ENCODE results near the gene NQO2.

The NQO2 gene

GRCh38 chr6:3039384-3039783 is 39.7 kb downstream of the NQO2 start:
- Histone ChIP-seq H3K27ac (no peak overlapping the region), H4K20me1 (ENCODE audit: insufficient read depth) (no peaks in the 10 kb centered on the region), H3K36me3 (ENCODE audit: insufficient read depth) (no peaks in the 10 kb centered on the region), H2AFZ (ENCODE audit: low read depth) (no peak overlapping the region), H3K79me2 (ENCODE audit: insufficient read depth, low read depth) (no peaks in the 10 kb centered on the region), H3K9ac (no peak overlapping the region), H3K4me1 (ENCODE audit: low read depth, poor library complexity, severe bottlenecking) (no peaks in the 10 kb centered on the region), H3K4me2 (no peak overlapping the region), H3K4me3 (IDR thresholded peaks at IDR 0.05; ENCODE audit: insufficient read depth, low read depth, low read length) (no peak overlapping the region), H3K27me3 (ENCODE audit: insufficient read depth, low read depth) (no peaks in the 10 kb centered on the region)
- no peak for TF ChIP-seq CTCF (conservative IDR thresholded peaks at IDR 0.05; ENCODE audit: low read depth, low read length)

- Histone ChIP-seq H3K9ac (no peak overlapping the region), H3K4me1 (ENCODE audit: low read depth, poor library complexity, severe bottlenecking) (no peaks in the 10 kb centered on the region), H3K79me2 (ENCODE audit: insufficient read depth, low read depth) (no peaks in the 10 kb centered on the region), H3K27me3 (ENCODE audit: insufficient read depth, low read depth) (no peaks in the 10 kb centered on the region), H3K4me2 (no peak overlapping the region), H4K20me1 (ENCODE audit: insufficient read depth) (no peaks in the 10 kb centered on the region), H3K4me3 (IDR thresholded peaks at IDR 0.05; ENCODE audit: insufficient read depth, low read depth, low read length) (no peak overlapping the region), H2AFZ (ENCODE audit: low read depth) (no peak overlapping the region), H3K36me3 (ENCODE audit: insufficient read depth) (no peaks in the 10 kb centered on the region), H3K27ac (no peak overlapping the region)
- no peak for TF ChIP-seq CTCF (conservative IDR thresholded peaks at IDR 0.05; ENCODE audit: low read depth, low read length)
Observed at GRCh38 chr6:3041147-3041546, 41.5 kb downstream of the NQO2 start.

GRCh38 chr6:3041606-3042005 is 41.9 kb downstream of the NQO2 start:
- no peaks in the 10 kb centered on the region for H3K27me3 ChIP-seq (ENCODE audit: insufficient read depth, low read depth)
- no peak overlapping the region for H2AFZ ChIP-seq (ENCODE audit: low read depth)
- no peak overlapping the region for H3K27ac ChIP-seq

GRCh38 chr6:3045369-3045768 is 45.7 kb downstream of the NQO2 start:
- H3K4me2 ChIP-seq, result no peak overlapping the region
- no peaks in the 10 kb centered on the region for H4K20me1 ChIP-seq (ENCODE audit: insufficient read depth)

More at GRCh38 chr6:3041606-3042005, 41.9 kb downstream of the NQO2 start:
- Histone ChIP-seq H3K4me1 (ENCODE audit: low read depth, poor library complexity, severe bottlenecking) (no peaks in the 10 kb centered on the region), H3K4me3 (IDR thresholded peaks at IDR 0.05; ENCODE audit: insufficient read depth, low read depth, low read length) (no peak overlapping the region), H4K20me1 (ENCODE audit: insufficient read depth) (no peaks in the 10 kb centered on the region), H3K79me2 (ENCODE audit: insufficient read depth, low read depth) (no peaks in the 10 kb centered on the region), H3K36me3 (ENCODE audit: insufficient read depth) (no peaks in the 10 kb centered on the region), H3K4me2 (no peak overlapping the region), H3K9ac (no peak overlapping the region)
- TF ChIP-seq CTCF (conservative IDR thresholded peaks at IDR 0.05; ENCODE audit: low read depth, low read length), result no peak

More at GRCh38 chr6:3045369-3045768, 45.7 kb downstream of the NQO2 start:
- no peak for TF ChIP-seq CTCF (conservative IDR thresholded peaks at IDR 0.05; ENCODE audit: low read depth, low read length)
- Histone ChIP-seq H3K9ac (no peak overlapping the region), H3K27ac (no peak overlapping the region), H3K27me3 (ENCODE audit: insufficient read depth, low read depth) (no peaks in the 10 kb centered on the region), H3K4me1 (ENCODE audit: low read depth, poor library complexity, severe bottlenecking) (no peaks in the 10 kb centered on the region), H3K36me3 (ENCODE audit: insufficient read depth) (no peaks in the 10 kb centered on the region), H2AFZ (ENCODE audit: low read depth) (no peak overlapping the region), H3K4me3 (IDR thresholded peaks at IDR 0.05; ENCODE audit: insufficient read depth, low read depth, low read length) (no peak overlapping the region), H3K79me2 (ENCODE audit: insufficient read depth, low read depth) (no peaks in the 10 kb centered on the region)

Data from KMS-11 (cell line).